Kidney (tissue), 14 donors: ENCODE measurements around the gene LDLRAD3. TPM values are rescaled to one million over a fixed set of nuclear protein-coding genes. Genes with fewer than 3 reads are reported as not detected.

Experiments used
- DNase-seq, 5 donors: peaks; one replicate each; pipeline ENCODE4 v3.0.0-alpha.2; 2013 to 2020
- FAIRE-seq: peaks from 2 replicates; lab custom pipeline; 2012; peaks lifted over from hg19 to GRCh38; lab: Jason Lieb, UNC
- H3K27ac ChIP-seq, 2 donors: one replicate each; pipeline ENCODE4 v1.7.0; 2013; ENCODE audit warnings: low read depth in 2 of 2, low read length in 2 of 2, inconsistent platforms in 1 of 2
- H3K27me3 ChIP-seq: one replicate; pipeline ENCODE4 v1.7.1; 2013; ENCODE audit warnings: low read length, inconsistent platforms; ENCODE audit not compliant: control insufficient read depth, insufficient read depth
- H3K36me3 ChIP-seq, 3 donors: one replicate each; pipeline versions ENCODE4 v1.7.0 to v1.7.1; 2013; ENCODE audit warnings: low read length in 3 of 3, control low read depth in 1 of 3, inconsistent platforms in 1 of 3; ENCODE audit not compliant: insufficient read depth in 3 of 3, control insufficient read depth in 2 of 3
- H3K4me1 ChIP-seq, 3 donors: one replicate each; pipeline versions ENCODE4 v1.7.0 to v1.7.1; 2013; ENCODE audit warnings: low read length in 3 of 3, inconsistent platforms in 1 of 3, low read depth in 1 of 3; ENCODE audit not compliant: control insufficient read depth in 2 of 3, insufficient read depth in 2 of 3
- H3K4me3 ChIP-seq, 3 donors: one replicate each; pipeline versions ENCODE4 v1.7.0 to v1.8.1; 2013; ENCODE audit warnings: low read length in 3 of 3, control low read depth in 1 of 3, inconsistent platforms in 1 of 3
- H3K9ac ChIP-seq, 3 donors: one replicate each; pipeline versions ENCODE4 v1.7.0 to v1.7.1; 2013; ENCODE audit warnings: low read length in 3 of 3, control low read depth in 1 of 3, inconsistent platforms in 1 of 3
- H3K9me3 ChIP-seq, 3 donors: one replicate each; pipeline versions ENCODE4 v1.7.0 to v1.7.1; 2013; ENCODE audit warnings: low read length in 3 of 3, control low read depth in 1 of 3, inconsistent platforms in 1 of 3; ENCODE audit not compliant: control insufficient read depth in 2 of 3, insufficient read depth in 1 of 3
- intact Hi-C: fragments of 100-400 bp; cut with DNase I; formaldehyde crosslinking; loops from one replicate; pipeline ENCODE4 v1.11.1; 2022
- polyA plus RNA-seq: library from polyadenylated mRNA; stranded (reverse); fragments of 350-450 nt; fragmentation: Illumina TruSeq; extraction: RNeasy Lipid Tissue Mini Kit (QIAGEN cat#74804); gene quantifications from one replicate; pipeline ENCODE4 v1.2.3, GENCODE V29; 2014; ENCODE audit warnings: low read depth, low replicate concordance; ENCODE audit not compliant: insufficient read depth
- total RNA-seq: library from RNA; stranded (reverse); fragmentation: NEBNext Ultra II Directional; extraction: Animal tissue kit (Norgen Biotek cat#: 25700); gene quantifications from one replicate; pipeline ENCODE4 v1.2.1, GENCODE V29; 2021
- TF ChIP-seq, protein P1 (sequence below): IDR thresholded peaks from 3 replicates; pipeline ENCODE4 v1.5.1; 2012; ENCODE audit warnings: mild to moderate bottlenecking, moderate library complexity, borderline replicate concordance; ENCODE audit not compliant: insufficient read depth; ENCODE audit errors: extremely low read depth
- donor health status: control.
- donor health status: control.
- donor health status: control.
- donor health status: control.
- donor health status: control.
- donor health status: DM: yes; HTN: yes; CAD: no.
- donor health status: Normal renal cell carcinoma (clear cell type).

The LDLRAD3 gene
- total and polyA plus RNA-seq, 2 donors from 2014 or later, result 1.2 to 14.2 TPM

DNA sequence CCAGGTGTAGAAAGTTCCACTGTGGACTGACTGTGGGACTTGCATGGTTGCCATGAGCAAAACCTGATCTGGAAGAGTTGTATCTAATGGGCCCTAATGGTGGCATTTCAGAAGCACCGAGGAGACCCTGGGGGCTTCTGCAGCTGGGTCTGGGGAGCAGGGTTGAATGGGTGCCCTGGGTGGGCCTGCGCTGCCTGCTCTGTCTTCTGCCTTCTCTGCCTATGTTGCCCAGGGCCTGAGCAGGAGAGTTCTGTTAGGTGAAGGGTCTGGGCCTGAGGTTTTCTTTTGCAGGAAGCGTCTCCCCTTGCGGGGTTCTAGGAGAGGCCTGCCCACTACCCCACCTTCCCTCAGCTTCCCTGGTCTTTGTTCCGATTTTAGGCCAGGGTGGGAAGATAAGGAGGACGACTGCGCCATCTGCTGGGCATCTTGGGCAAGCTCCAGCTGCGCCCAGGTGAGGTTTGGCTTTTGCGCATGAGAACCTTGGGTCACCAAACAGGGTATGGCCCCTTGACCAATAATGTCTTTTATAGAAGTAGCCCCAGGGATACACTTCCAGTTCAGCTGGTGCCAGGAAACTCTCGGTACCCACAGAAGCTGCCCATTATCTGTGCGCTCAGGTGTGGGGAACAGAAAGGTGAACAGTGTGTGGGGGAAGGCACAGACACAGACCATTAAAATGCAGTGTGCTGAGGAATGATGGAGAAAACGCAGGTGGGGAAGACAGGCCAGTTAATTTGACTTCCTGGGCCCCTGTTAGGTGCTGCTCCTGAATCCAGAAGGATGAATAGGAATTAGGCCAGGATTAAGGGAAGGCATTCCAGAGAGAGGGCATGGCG is 322.1 kb downstream of the LDLRAD3 start:
- H3K36me3 ChIP-seq, result peaks cover 0 to 1% (median 0%) of the 10 kb centered on the region in 3 donors
- no peaks in the 10 kb centered on the region for H3K9me3 ChIP-seq
- intact Hi-C loops, result loop anchor here (5.0 kb wide), 1 partner anchor 649 kb away; the partner anchor contains the start of gene FJX1
- H3K27me3 ChIP-seq, result no peaks in the 10 kb centered on the region
- TF ChIP-seq, protein P1, sequence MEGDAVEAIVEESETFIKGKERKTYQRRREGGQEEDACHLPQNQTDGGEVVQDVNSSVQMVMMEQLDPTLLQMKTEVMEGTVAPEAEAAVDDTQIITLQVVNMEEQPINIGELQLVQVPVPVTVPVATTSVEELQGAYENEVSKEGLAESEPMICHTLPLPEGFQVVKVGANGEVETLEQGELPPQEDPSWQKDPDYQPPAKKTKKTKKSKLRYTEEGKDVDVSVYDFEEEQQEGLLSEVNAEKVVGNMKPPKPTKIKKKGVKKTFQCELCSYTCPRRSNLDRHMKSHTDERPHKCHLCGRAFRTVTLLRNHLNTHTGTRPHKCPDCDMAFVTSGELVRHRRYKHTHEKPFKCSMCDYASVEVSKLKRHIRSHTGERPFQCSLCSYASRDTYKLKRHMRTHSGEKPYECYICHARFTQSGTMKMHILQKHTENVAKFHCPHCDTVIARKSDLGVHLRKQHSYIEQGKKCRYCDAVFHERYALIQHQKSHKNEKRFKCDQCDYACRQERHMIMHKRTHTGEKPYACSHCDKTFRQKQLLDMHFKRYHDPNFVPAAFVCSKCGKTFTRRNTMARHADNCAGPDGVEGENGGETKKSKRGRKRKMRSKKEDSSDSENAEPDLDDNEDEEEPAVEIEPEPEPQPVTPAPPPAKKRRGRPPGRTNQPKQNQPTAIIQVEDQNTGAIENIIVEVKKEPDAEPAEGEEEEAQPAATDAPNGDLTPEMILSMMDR, result peak; percentile 89
- FAIRE-seq (no peak), DNase-seq (peak in 4 of 5 donors; percentile 73 to 87 (median 82))
- H3K9ac ChIP-seq, result no peak overlapping the region
- peaks cover 0 to 5% (median 2%) of the 10 kb centered on the region in 3 donors for H3K4me1 ChIP-seq
- no peak overlapping the region for H3K4me3 ChIP-seq
- H3K27ac ChIP-seq, result no peak overlapping the region

DNA sequence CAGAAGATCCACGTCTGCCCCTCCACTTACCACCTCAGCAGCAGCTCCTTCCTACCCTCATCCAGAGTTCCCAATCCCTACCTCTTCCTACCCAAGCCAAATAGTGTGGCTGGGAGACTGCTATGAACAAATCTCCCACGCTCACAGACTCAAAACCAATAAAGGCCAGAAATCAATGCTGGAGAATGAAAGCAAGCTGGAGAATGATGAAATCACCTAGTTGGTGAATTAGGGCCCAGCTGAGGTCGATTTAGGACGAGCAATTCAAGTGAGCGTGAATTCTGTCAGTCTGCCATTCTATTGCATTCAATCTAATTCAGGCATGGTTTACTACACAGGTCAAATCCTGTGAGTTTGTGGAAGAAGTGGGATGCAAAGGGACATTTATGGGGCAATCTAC is 322.9 kb downstream of the LDLRAD3 start:
- no peak overlapping the region for H3K4me3 ChIP-seq
- peaks cover 0 to 7% (median 1%) of the 10 kb centered on the region in 3 donors for H3K36me3 ChIP-seq
- intact Hi-C loops, result loop anchor here (5.0 kb wide), 1 partner anchor 649 kb away; the partner anchor contains the start of gene FJX1
- no peak for DNase-seq
- H3K27ac ChIP-seq, result no peak overlapping the region
- no peaks in the 10 kb centered on the region for H3K9me3 ChIP-seq
- no peaks in the 10 kb centered on the region for H3K27me3 ChIP-seq
- H3K4me1 ChIP-seq, result peaks cover 0 to 5% (median 2%) of the 10 kb centered on the region in 3 donors
- no peak for FAIRE-seq
- TF ChIP-seq, protein P1, result no peak
- no peak overlapping the region for H3K9ac ChIP-seq

DNA sequence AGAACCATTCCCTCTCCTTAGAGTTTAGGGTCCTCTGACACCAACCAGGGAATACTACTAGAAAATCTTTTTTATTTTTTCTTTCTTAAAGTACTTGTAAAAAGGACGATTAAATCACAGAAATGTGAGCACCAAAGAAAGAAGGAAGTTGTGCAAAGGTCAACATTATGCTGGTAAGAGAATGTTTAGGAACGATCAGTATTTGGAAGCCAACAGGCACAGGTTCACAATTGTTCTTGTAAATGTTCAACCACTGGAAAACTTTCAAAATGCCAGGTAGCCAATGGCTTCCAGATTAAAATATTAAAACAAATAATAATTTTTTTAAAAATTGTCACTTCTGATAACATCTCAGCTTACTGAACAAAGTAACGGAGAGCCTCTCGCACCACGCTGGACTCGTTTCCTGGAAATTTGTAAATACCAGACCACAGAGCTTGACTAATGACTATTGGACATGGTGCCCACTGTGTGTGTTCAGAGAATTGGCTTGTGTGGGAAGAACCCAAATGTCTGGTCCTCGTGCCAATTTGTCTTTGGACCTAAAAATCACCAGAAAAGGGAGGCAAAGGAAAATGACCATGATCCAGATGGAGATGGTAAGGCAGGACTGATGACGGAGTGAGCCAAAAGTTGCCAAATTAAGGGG is 324.6 kb downstream of the LDLRAD3 start:
- Histone ChIP-seq H3K9ac (no peak overlapping the region), H3K36me3 (peaks cover 0 to 12% (median 11%) of the 10 kb centered on the region in 3 donors), H3K4me3 (no peak overlapping the region), H3K27ac (no peak overlapping the region), H3K27me3 (no peaks in the 10 kb centered on the region), H3K9me3 (no peaks in the 10 kb centered on the region), H3K4me1 (peaks cover 0 to 5% (median 2%) of the 10 kb centered on the region in 3 donors)
- no peak for DNase-seq
- FAIRE-seq, result no peak
- TF ChIP-seq, protein P1, result no peak
- intact Hi-C loops, result loop anchor here (5.0 kb wide), 1 partner anchor 651 kb away; the partner anchor contains the start of gene FJX1
